Esophagus muscularis mucosa (tissue), 4 donors: ENCODE data around the gene WDR4.

Experiments used
- EP300 ChIP-seq: sonication (generic); formaldehyde crosslinking; IDR thresholded peaks from one replicate; pipeline ENCODE4 v1.6.1; 2017; ENCODE audit warnings: antibody characterized with exemption
- POLR2A ChIP-seq: fragments of 450-650 bp; IDR thresholded peaks from one replicate; pipeline ENCODE4 v1.6.1; 2017; ENCODE audit warnings: antibody characterized with exemption, moderate library complexity, mild to moderate bottlenecking, low read depth
- POLR2AphosphoS5 ChIP-seq, 2 donors: sonication (generic); formaldehyde crosslinking; IDR thresholded peaks; one replicate each; pipeline ENCODE4 v1.6.1; 2017; ENCODE audit warnings: antibody characterized with exemption in 2 of 2
- TF ChIP-seq, protein P1 (sequence below), 3 experiments: fragments of 200-600 bp in 2 of 3; fragments of 450-650 bp in 1 of 3; sonication (generic) in 2 of 3; IDR thresholded peaks; one replicate each; pipeline ENCODE4 v1.5.1; 2017 to 2019; ENCODE audit warnings: antibody characterized with exemption in 3 of 3, mild to moderate bottlenecking in 2 of 3, moderate library complexity in 1 of 3

DNA sequence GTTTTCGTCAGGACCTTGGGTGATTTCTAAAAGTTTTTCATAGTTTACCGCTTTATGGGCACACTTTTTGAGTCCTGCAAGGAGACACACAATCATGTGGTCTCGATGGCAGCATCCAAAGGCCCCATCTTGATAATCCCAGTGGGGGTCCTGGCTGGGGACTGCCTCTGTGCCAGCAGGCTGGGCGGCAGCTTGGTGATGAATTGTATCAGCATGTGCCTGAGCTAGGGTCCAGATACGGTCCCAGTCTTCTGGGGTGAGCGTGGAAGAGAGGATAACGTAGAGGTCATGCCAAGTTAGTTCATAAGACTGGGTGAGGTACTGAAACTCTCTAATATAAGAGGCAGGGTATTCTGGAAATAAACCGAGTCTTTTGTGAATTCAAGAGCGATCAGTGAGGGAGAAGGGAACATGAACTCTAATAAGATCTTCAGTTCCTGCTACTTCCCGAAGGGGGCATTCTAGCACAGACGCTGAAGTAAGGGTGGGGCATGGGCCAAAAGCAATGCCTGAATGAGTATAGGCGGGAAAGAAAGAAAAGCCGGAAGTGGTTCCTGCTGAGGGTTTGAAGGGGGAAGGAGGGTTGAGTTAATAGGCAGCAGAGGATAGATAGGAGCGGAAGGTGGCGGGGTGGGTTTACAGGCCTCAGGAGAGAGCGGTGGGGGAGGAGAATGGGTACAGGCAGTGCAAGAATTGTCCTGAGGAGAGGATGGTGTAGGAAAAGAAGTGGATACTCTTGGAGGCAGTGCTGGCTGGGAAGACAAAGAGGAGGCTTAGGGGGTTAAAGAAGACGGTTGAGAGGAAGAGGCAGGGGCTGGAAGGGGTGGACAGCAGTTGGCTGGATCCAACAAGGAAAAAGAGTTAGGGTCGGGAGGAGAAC, 44.5 kb upstream of the WDR4 start:
- TF ChIP-seq, protein P1, sequence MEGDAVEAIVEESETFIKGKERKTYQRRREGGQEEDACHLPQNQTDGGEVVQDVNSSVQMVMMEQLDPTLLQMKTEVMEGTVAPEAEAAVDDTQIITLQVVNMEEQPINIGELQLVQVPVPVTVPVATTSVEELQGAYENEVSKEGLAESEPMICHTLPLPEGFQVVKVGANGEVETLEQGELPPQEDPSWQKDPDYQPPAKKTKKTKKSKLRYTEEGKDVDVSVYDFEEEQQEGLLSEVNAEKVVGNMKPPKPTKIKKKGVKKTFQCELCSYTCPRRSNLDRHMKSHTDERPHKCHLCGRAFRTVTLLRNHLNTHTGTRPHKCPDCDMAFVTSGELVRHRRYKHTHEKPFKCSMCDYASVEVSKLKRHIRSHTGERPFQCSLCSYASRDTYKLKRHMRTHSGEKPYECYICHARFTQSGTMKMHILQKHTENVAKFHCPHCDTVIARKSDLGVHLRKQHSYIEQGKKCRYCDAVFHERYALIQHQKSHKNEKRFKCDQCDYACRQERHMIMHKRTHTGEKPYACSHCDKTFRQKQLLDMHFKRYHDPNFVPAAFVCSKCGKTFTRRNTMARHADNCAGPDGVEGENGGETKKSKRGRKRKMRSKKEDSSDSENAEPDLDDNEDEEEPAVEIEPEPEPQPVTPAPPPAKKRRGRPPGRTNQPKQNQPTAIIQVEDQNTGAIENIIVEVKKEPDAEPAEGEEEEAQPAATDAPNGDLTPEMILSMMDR (IDR thresholded peaks at IDR 0.05): peak; percentile 73 to 90 (median 82)
- peak; percentile 51 to 72 for TF ChIP-seq POLR2AphosphoS5 (IDR thresholded peaks at IDR 0.05)
- no peak for TF ChIP-seq EP300
- TF ChIP-seq POLR2A: no peak
